AG09319 (cell line): ENCODE data around the gene EXOC6B.

Experiments
- DNase-seq: peaks from one replicate; pipeline ENCODE4 v3.0.0-alpha.2; 2010; ENCODE audit warnings: low read depth; ENCODE audit errors: extremely low read depth
- TF ChIP-seq, protein P1 (sequence below): IDR thresholded peaks from 2 replicates; pipeline ENCODE4 v1.5.1; 2011; ENCODE audit warnings: low read depth, mild to moderate bottlenecking, inconsistent platforms, low read length, moderate library complexity

Gene EXOC6B

DNA sequence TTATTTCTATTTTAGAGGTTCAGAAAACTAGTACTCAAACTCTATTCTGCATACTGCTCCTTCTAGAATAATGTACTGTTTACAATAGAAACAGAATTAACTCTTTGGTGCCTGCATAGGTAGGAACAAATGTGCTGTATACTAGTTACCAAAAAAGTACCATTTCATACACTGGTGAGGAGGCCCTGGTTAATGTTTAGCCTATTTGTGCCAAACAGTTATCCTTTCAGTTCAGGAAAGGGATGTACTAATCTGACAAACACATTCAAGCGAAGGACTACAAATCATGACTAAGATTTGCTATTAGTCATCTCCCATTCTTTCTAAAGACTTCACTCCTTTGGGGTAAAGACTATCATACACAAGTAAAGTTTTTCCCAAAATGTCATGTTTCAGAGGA, 47.4 kb downstream of the EXOC6B start:
- TF ChIP-seq, protein P1, sequence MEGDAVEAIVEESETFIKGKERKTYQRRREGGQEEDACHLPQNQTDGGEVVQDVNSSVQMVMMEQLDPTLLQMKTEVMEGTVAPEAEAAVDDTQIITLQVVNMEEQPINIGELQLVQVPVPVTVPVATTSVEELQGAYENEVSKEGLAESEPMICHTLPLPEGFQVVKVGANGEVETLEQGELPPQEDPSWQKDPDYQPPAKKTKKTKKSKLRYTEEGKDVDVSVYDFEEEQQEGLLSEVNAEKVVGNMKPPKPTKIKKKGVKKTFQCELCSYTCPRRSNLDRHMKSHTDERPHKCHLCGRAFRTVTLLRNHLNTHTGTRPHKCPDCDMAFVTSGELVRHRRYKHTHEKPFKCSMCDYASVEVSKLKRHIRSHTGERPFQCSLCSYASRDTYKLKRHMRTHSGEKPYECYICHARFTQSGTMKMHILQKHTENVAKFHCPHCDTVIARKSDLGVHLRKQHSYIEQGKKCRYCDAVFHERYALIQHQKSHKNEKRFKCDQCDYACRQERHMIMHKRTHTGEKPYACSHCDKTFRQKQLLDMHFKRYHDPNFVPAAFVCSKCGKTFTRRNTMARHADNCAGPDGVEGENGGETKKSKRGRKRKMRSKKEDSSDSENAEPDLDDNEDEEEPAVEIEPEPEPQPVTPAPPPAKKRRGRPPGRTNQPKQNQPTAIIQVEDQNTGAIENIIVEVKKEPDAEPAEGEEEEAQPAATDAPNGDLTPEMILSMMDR = no peak
- DNase-seq = no peak

DNA sequence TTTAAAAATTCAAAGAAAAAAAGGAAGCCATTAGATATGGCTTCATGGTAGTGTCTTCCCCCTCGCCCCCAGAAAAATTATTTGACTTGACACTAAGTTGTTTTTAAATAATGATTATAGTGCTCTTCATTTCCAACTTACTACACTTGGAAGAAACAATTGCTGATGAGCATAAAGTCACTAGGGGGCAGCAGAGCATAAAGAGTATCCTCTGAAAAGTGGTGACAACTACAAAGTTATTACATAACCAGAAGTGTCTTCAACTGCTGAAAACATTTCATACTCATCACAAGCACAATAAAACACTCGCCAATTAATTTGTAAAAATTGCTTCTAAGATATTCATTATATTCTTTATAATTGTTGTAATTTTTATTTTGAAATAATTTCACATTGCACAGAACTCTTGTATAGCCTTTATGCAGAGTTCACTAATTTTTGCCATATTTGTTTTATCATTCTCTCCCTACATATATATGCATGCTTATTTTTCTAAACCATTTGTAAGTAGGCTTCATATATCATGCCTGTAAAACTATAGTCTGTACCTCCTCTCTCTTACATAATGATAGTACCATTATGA, 54.9 kb downstream of the EXOC6B start:
- TF ChIP-seq, protein P1 = peak; percentile 78
- DNase-seq = peak; percentile 30

DNA sequence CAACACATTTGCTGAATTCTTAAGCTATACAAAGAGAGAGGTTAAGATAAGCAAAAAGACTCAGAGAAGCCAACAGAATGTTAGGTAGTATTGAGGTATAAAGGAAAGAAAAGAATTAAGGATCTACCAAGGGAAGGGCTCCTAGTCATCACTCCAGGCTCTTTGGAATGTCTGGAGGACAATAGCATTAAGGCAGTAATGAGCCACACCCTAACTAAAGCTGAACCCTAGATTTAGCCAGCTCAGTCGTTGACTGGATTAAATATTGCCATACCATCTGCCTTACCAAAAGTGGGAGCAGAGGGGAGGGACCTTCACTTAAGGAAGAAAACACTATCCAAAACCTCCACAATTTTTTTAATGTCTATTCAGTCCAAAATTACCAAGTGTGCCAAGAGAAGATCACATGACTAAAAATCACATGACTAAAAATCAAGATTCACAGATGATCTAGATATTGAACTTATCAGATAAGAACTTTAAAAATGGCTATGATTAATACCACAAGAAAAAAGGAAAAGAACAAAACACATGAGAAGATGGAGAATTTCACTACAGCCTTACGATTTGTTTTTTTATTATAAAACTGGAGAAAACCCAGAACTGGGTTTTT, 59.7 kb downstream of the EXOC6B start:
- no peak for DNase-seq
- TF ChIP-seq, protein P1 = no peak

DNA sequence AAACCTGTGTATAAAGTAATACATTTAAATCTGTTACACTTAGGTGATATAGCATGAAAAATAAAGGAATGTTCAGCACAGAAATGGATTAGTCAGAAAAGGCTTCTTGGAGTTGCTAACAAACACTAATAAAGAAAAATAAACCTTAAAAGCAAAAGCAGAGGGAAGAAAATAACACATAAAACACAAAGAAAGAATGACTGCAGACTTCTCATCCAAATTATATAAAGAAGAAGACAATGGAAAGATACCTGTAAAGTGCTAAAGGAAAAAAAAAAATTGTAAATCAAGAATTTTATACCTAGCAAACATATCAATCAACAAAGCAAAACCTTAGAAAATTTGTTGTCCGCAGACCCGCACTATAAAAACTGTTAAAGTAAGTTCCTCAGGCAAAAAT, 63.6 kb downstream of the EXOC6B start:
- TF ChIP-seq, protein P1 = no peak
- no peak for DNase-seq

DNA sequence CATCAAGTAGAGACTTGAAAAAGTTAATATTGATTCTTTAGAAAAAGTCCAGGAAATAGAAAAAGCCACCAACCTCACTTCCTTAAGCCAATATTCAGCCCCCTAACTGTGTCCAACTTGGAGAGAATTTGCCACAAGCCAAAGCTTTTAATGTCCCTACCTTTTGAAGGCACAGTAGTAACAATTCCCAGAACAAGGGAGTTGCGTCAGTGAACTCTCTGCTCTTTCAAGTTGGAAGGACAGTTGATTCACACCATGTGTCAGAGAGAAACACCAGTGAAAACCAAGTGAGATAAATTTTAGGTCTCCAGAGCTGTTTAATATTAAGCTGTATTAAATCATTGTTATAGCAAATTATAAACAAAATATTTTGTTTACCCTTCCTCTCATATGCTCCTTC, 66.1 kb downstream of the EXOC6B start:
- no peak for DNase-seq
- TF ChIP-seq, protein P1 = no peak

DNA sequence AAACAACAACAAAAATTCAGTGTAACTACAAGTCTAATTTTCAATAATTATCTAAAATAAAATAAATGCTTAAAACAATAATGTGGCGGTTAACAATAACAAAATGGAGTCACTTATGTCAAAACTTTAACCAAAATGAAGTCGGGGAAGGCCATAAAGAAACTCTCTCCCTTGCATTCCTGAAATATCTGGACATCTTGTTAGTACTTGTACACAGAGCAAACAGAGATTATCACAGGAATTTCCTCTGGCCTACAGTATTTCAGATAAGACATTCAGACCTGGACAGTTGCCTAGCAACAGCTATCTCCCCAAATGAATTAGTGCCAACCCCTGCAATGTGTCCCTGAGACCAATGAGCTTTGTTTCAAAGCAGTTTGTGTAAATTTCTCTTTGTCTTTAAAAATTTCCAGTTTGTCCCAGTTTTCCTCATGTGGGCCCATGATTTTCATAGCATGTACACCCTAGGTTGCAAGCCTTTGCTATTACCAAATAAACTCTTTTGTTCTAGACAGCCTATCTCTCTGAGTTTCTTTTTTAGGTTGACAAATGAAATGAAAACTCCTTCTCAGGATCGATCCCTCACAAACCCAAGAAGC, 68.6 kb downstream of the EXOC6B start:
- DNase-seq = no peak
- TF ChIP-seq, protein P1 = no peak

DNA sequence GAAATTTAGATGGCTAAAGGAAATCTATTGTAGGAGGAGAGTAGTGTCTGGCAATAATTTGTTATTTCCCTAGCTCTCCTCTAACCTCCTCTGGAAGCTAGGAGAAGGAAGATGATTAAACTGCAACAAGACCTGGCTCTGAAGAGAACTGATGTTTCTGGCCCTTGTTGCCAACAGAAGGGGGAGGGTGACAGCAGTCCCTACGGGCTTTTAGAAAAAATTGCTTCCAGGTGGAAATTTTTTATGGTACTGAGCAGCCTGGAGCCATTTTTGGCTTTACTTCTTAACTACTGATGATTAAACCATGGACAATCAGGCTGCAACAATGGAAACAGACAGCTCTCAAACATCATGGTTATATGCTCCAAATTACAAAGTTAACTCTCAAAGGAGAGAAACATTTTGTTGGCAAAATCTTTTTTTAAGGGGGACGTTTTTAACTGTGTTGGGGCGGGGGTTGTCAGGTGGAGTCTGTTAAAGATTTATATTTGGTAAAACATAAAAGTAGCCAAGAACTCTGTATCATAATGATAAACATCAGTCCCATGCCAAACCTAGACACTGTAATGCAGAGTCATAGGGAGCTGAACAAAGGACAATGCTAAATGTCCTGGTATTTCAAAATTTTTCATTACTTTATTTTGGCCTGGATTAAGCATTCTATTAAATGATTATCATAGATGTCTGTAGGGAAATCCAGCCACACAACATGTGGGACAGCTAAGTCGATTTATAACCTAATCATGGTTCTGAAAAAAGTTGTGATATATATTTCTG, 70.0 kb downstream of the EXOC6B start:
- TF ChIP-seq, protein P1 = no peak
- peak; percentile 76 for DNase-seq
